Neutrophil (primary cell): ENCODE results near the gene IFI6.
A peak's percentile ranks its signal among the peaks of the same experiment; 100 is the strongest.

Source experiments
- H3K27ac ChIP-seq: fragments of 200-600 bp; sonication (generic); 2 replicates; pipeline ENCODE4 v1.5.1; 2016; ENCODE audit warnings: mild to moderate bottlenecking, moderate library complexity
- H3K27me3 ChIP-seq: fragments of 200-600 bp; sonication (generic); 2 replicates; pipeline ENCODE4 v1.6.0; 2016; ENCODE audit warnings: mild to moderate bottlenecking
- H3K36me3 ChIP-seq: fragments of 200-600 bp; sonication (generic); 2 replicates; pipeline ENCODE4 v1.5.1; 2017
- H3K4me1 ChIP-seq, 2 experiments: fragments of 200-600 bp in 1 of 2; sonication (generic) in 1 of 2; 1 replicate in 1 of 2; 2 replicates in 1 of 2; pipeline versions ENCODE4 v1.5.1 to v1.6.1; 2013 to 2016; ENCODE audit warnings: low read depth in 1 of 2, low read length in 1 of 2, mild to moderate bottlenecking in 1 of 2, moderate library complexity in 1 of 2; ENCODE audit not compliant: control insufficient read depth in 1 of 2, insufficient read depth in 1 of 2
- H3K4me3 ChIP-seq, 2 experiments: fragments of 200-600 bp in 1 of 2; sonication (generic) in 1 of 2; 1 replicate in 1 of 2; 2 replicates in 1 of 2; pipeline ENCODE4 v1.5.1; 2013 to 2016; ENCODE audit warnings: low read depth in 1 of 2, low read length in 1 of 2, mild to moderate bottlenecking in 1 of 2, moderate library complexity in 1 of 2
- H3K9me3 ChIP-seq: fragments of 200-600 bp; sonication (generic); 2 replicates; pipeline ENCODE4 v1.5.1; 2016
- TF ChIP-seq, protein P1 (sequence below): fragments of 200-600 bp; sonication (generic); IDR thresholded peaks from 2 replicates; pipeline ENCODE4 v1.5.1; 2016; ENCODE audit warnings: antibody characterized with exemption

The IFI6 gene, protein sequence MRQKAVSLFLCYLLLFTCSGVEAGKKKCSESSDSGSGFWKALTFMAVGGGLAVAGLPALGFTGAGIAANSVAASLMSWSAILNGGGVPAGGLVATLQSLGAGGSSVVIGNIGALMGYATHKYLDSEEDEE

DNA sequence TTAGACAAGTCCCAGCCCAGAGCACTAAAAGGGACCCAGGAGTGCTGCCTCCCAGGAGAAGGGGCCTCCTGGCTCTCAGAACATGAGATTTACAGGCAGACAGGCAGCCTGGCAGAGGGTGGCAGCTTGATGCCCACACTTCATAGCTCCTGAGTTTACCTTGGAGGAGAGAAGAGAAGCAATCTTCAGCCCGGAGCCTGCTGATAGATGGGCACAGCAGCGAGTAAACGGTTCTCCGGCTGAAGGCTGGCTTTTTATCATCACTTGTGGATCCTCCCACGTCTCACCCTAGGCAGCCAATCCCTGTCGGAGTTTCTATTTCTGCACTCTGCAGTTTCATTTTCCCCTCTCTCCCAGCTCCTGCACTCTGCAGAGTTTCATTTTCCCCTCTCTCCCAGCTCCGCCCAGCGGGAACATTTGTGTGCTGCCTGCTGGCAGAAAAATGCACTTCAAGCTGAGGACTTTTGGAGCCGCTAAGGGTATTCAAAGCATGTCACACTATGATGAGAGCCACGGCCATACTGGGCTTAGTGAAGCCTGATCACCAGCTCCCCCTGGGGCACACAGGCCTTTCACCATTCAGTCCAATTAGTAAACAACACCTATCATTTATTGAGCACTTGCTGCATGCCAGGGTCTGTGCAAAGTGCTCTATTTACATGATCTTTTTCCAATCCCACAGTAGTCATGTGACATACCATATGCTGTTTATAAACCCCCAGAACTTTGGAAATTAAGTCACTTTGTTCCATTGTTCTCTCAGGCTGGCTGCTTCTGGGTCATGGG is at the start of gene IFI6:
TSS of gene IFI6 (minus strand) at position 229 of the 786 bp plus-strand sequence. CDS start 2,878 bp downstream, outside the sequence.
- Histone ChIP-seq H3K27ac (peak within 1 kb of the TSS; percentile 78), H3K4me1 (peaks cover 21 to 30% of the 10 kb centered on the region in 2 experiments), H3K36me3 (peaks cover 11% of the 10 kb centered on the region), H3K27me3 (no peaks in the 10 kb centered on the region), H3K9me3 (no peaks in the 10 kb centered on the region), H3K4me3 (peak within 1 kb of the TSS; percentile 65 to 84)
- TF ChIP-seq, protein P1, sequence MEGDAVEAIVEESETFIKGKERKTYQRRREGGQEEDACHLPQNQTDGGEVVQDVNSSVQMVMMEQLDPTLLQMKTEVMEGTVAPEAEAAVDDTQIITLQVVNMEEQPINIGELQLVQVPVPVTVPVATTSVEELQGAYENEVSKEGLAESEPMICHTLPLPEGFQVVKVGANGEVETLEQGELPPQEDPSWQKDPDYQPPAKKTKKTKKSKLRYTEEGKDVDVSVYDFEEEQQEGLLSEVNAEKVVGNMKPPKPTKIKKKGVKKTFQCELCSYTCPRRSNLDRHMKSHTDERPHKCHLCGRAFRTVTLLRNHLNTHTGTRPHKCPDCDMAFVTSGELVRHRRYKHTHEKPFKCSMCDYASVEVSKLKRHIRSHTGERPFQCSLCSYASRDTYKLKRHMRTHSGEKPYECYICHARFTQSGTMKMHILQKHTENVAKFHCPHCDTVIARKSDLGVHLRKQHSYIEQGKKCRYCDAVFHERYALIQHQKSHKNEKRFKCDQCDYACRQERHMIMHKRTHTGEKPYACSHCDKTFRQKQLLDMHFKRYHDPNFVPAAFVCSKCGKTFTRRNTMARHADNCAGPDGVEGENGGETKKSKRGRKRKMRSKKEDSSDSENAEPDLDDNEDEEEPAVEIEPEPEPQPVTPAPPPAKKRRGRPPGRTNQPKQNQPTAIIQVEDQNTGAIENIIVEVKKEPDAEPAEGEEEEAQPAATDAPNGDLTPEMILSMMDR = peak; percentile 69

DNA sequence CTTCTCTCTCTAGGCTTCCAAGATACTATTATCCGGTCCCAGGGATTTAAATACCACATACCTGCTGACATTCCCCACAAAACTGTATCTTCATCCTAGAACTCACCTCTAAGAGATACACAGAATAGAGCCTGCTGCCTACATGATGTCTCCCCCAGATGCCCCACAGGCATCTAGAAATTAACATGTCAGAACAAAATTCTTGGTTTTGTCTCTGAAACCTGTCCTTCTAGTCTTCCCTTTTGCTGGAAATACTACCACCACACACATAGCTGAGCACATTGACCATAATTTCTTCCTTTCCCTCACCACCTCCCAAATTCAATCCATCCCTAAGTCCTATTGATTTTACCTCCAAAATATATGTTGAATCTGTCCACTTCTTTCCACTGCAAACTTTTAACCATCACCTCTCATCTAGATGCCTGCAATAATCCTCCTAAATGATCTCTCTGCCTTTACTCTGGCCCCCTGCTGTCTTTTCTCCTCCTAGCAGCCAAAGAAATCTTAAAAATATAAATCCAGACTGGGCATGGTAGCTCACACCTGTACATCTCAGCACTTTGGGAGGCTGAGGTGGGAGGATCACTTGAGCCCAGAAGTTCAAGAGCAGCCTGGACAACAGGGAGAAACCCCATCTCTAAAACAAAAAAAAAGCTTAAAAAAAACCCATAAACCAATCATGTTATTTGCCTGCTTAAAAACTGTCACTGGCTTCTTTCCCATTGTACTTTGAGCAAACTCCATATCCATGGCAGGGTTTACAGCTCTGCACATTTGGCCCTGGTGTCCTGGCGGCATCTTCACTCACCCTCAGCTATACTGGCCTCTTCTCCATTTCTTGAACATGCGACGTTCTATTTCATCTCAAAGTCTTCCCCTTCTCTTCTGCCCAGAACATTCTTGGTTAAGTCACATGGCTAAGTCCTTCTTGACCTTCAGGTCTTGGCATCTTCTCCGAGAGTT is 47.6 kb upstream of the IFI6 start:
- TF ChIP-seq, protein P1 = no peak
- Histone ChIP-seq H3K4me1 (no peaks in the 10 kb centered on the region), H3K36me3 (no peaks in the 10 kb centered on the region), H3K9me3 (no peaks in the 10 kb centered on the region), H3K4me3 (no peak overlapping the region), H3K27me3 (peaks cover 33% of the 10 kb centered on the region), H3K27ac (no peak overlapping the region)

DNA sequence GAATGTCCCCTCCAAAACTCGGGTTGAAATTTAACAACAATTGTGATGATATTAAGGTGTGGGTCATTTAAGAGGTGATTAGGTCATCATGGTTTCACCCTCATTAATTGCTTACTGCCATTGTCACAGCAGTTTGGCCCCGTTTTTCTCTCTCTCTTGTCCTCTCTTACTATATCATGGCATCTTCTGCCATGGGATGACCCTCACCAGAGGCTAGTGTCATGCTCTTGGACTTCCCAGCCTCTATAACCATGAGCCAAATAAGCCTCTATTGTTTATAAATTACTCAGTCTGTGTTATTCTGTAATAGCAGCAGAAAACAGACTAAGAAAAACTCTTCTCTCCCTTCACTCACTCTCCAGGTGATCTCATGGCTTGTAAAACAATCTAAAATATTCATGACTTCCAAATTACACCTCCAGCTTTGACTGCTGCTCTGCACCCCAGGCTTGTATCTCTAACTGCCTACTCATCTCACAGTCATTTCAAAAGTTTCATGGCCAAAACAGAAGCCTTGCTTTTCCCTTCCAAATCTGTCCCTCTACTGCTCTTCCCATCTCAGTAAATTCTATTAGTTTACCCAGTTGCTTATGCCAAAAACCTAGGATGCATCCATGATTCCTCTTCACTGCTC is 44.4 kb upstream of the IFI6 start:
- no peaks in the 10 kb centered on the region for H3K36me3 ChIP-seq
- no peak overlapping the region for H3K27ac ChIP-seq
- TF ChIP-seq, protein P1 = no peak
- H3K9me3 ChIP-seq = no peaks in the 10 kb centered on the region
- H3K4me3 ChIP-seq = no peak overlapping the region
- H3K27me3 ChIP-seq = peaks cover 33% of the 10 kb centered on the region
- H3K4me1 ChIP-seq = no peaks in the 10 kb centered on the region

DNA sequence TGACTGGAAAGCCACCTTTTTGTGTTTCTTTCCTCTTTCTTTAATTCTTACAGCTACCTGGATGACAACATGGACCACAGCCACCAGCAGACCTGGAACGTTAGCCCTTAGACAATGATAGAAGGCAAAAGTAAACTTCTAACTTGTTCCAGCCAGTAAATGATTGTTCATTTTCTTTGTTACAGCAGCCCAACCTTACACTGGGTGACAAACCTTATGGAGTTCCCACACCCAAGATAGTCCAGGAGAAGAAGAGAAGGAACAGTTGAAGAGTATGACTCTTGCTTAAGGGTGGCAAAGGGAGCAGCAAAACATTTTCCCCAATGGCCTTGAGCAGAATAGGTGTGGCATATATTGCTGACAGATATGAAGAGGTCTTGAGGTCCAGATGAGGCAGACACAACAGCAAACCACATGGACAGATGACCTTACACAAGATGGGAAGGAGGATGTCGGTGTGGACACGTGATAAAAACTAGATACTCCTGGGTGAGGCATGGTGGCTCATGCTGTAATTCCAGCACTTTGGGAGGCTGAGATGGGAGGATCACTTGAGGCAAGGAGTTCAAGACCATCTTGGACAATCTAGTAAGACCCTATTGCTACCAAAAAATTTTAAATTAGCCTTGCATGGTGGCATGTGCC is 42.0 kb upstream of the IFI6 start:
- Histone ChIP-seq H3K27ac (no peak overlapping the region), H3K4me1 (no peaks in the 10 kb centered on the region), H3K4me3 (no peak overlapping the region), H3K9me3 (no peaks in the 10 kb centered on the region), H3K27me3 (peaks cover 26% of the 10 kb centered on the region), H3K36me3 (no peaks in the 10 kb centered on the region)
- TF ChIP-seq, protein P1 = no peak
